SH-SY5Y (cell line): ENCODE data around the gene BAIAP3.

Experiments used
- GATA2 ChIP-seq: IDR thresholded peaks from 2 replicates; pipeline ENCODE4 v1.6.1; 2011; ENCODE audit warnings: mild to moderate bottlenecking, low read depth, low read length
- GATA3 ChIP-seq: IDR thresholded peaks from 2 replicates; pipeline ENCODE4 v1.6.1; 2011; ENCODE audit warnings: low read depth, mild to moderate bottlenecking, low read length, moderate library complexity

Gene BAIAP3

GRCh38 chr16:1323296-1324239 lies 9.9 kb upstream of the BAIAP3 start:
- TF ChIP-seq GATA3 (no peak), GATA2 (no peak)

- no peak for TF ChIP-seq GATA2
- no peak for TF ChIP-seq GATA3
Observed at GRCh38 chr16:1324286-1324826, 9.1 kb upstream of the BAIAP3 start.

- TF ChIP-seq GATA3 (no peak), GATA2 (no peak)
Observed at GRCh38 chr16:1325261-1325660, 8.2 kb upstream of the BAIAP3 start.

- TF ChIP-seq GATA2: no peak
- no peak for TF ChIP-seq GATA3
Observed at GRCh38 chr16:1325673-1326371, 7.6 kb upstream of the BAIAP3 start.

GRCh38 chr16:1326391-1326790 lies 7.1 kb upstream of the BAIAP3 start:
- TF ChIP-seq GATA2 (no peak), GATA3 (no peak)

GRCh38 chr16:1326946-1327618 lies 6.4 kb upstream of the BAIAP3 start:
- no peak for TF ChIP-seq GATA3
- no peak for TF ChIP-seq GATA2

- TF ChIP-seq GATA3 (no peak), GATA2 (no peak)
Observed at GRCh38 chr16:1327619-1327947, 5.9 kb upstream of the BAIAP3 start.

GRCh38 chr16:1330260-1330914 lies 3.1 kb upstream of the BAIAP3 start:
- TF ChIP-seq GATA3 (no peak), GATA2 (no peak)

- TF ChIP-seq GATA2: no peak
- no peak for TF ChIP-seq GATA3
Observed at GRCh38 chr16:1330931-1331711, 2.3 kb upstream of the BAIAP3 start.

- TF ChIP-seq GATA2 (no peak), GATA3 (no peak)
Observed at GRCh38 chr16:1331712-1332617, 1.5 kb upstream of the BAIAP3 start.

GRCh38 chr16:1332618-1333148 lies 762 bp upstream of the BAIAP3 start:
- no peak for TF ChIP-seq GATA3
- no peak for TF ChIP-seq GATA2
